Activated CD4-positive, alpha-beta T cell treated with anti-CD3 and anti-CD28 coated beads, Interleukin-2, Interleukin-4, amounts not matched to agents 100 ng/mL and 50 ng/mL, durations not matched to agents 16 hours and 8 hours (primary cell): ENCODE data around the gene ZDHHC4.
"Not testable (repeated sequence)": the region's sequence is repeated elsewhere in the genome, so short reads cannot be mapped to it uniquely, and the experiment has no call there.

Experiments used
- DNase-seq: peaks from one replicate; pipeline ENCODE4 v3.0.0-alpha.2; 2020; ENCODE audit warnings: low spot score

The ZDHHC4 gene

DNA sequence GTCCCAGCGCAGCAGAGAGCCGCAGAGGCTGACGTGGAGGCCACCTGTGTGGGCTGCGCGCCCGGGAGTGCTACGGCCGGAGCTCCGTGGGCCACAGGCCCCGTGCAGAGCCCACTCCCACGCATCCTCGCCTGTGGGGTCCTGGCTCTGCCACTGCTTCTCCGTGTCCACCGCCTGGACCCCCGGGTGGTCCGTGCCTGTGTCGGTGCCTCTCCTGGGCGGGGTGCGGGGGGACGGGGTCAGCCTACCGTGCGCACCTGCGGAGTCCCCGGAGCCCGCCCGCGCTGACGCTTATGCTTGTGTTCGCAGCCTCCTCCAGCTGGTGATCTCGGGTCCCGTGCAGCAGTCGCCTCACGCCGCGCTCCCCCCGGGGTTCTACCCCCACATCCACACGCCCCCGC, 30.4 kb downstream of the ZDHHC4 start:
- DNase-seq: no peak

DNA sequence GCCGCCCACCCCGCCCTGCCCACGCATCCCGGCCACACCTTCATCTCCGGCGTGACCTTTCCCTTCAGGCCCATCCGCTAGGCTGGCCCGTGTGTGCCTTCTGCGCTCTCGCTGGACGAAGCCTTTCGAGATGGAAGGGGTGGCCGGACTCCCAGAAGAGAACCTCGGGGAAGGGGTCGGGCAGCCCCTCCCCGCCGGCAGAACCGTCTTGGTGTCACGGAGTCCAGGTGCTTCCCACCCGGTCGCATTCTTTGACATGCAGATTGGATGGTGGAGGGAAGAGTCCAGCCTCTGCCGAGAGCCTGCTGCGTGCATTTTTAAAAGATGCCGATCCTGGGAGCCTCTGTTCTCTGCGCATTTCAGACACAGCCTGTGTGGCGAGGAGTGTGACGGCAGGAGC, 30.8 kb downstream of the ZDHHC4 start:
- DNase-seq: no peak

GRCh38 chr7:6608794-6609193, 31.5 kb downstream of the ZDHHC4 start:
- no peak for DNase-seq

- no peak for DNase-seq
These were observed 35.6 kb downstream of the ZDHHC4 start for GRCh38 chr7:6612819-6613218.

GRCh38 chr7:6613706-6614105, 36.5 kb downstream of the ZDHHC4 start:
- no peak for DNase-seq

DNA sequence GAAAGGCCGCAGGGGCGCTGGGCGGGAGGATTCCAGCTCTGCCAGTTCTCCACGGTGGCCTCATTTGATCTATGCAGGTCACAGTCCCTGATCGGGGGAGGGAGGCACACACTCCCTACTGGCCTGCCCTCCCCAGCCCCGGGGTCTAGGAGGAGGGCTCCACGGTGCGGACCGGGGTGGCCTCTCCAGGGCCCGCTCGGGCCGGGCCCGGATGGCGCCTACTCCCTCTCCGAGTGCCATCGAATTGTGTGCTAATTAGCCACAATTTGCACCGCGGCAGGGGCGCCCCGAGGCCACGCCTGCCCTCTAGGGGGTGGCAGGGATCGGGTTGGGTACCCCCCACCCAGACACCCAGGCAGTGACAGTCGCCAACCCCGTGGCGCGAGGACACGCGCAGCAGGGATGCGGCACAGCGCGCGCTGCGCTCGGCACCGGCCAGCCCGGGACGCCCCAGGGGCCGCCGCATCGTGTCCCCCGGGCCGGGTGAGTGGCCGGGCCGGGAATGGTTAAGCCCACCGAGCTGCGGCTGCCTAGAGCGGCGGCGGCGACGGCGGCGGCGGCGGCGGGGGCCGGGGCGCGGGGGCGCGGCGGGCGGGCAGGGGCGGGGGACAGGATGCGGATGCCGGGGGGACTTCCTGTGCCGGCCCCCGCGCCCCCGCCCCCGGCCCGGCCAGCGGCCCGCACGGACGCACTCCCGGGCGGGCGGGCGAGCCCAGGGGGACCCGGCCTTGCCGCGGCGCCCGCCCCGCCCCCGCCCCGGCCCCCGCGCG, 37.9 kb downstream of the ZDHHC4 start, which contains the start of gene ZNF853:
Gene ZNF853, plus strand, starts transcription at position 658 of the 770 bp plus-strand sequence. CDS start 565 bp downstream, outside the sequence.
- DNase-seq: no peak

GRCh38 chr7:6615723-6616555, 38.7 kb downstream of the ZDHHC4 start:
- DNase-seq: no peak

GRCh38 chr7:6616854-6617643, 39.8 kb downstream of the ZDHHC4 start:
- no peak for DNase-seq

DNA sequence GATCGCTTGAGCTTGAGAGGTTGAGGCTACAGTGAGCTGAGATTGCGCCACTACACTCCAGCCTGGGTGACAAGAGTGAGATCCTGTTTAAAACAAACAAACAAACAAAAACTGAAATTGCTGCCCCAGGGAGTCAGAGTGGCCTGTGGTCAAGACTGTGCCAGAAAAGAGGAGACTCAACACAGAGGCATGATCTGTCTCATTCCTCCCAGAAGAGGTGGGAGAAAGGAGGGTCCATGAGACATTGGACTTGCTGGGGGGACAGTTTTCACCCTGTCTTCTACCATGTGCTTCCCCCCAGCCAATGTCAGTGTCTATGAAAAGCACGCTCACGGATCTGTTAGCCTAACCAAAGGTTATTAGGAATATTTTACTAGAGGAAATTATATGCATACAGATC, 41.4 kb downstream of the ZDHHC4 start:
- DNase-seq: no peak

- no peak for DNase-seq
These were observed 42.7 kb downstream of the ZDHHC4 start for GRCh38 chr7:6619961-6620360.

- no peak for DNase-seq
These were observed 44.2 kb downstream of the ZDHHC4 start for GRCh38 chr7:6621195-6622133.

GRCh38 chr7:6622134-6622710, 45.0 kb downstream of the ZDHHC4 start:
- no peak for DNase-seq

DNA sequence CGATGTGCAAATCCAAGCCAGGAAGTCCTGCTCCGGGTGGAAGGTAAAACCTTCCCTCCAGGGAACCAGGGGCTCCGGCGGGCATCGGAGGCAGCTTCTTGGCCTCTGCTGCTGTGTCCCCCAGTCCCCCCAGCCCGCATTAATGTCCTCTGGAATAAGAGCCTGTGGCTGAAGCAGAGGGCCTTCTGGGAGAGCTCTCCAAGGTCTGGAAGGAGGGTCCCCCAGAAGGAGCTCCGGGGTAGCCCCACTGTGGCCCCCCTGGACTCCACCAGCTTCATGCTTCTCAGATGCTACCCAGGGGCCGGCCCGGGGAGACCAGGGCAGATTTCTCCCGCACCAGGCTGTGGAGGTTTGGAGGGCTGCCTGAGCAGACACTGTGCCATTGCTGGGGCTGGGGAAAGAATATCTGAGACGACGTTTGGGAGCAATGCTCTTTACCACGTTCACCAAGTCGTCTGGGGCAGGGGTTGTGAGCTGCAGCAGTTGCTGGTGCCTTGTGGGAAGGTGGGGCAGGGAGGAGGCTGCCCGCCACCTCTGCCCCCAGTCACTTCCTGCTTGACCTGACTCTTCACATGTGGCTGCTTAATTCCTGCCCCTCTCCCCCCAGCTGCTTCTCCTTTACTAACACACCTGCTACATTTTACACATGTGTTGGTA, 46.5 kb downstream of the ZDHHC4 start:
- no peak for DNase-seq

DNA sequence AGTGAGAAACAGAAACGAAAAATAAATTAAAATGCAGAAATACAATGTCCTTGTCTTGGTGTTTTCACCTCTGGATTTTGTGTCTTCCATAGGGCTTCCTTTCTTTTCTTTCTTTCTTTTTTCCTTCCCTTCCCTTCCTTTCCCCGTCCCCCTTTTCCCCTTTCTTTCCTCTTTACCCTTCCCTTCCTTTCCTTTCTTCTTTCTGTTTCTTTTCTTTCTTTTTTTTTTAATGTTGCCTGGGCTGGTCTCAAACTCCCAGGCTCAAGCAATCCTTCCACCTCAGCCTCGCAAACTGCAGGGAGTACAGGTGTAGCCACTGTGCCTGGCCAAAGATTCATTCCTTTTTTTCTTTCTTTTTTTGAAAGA, 47.0 kb downstream of the ZDHHC4 start:
- DNase-seq: no peak

- DNase-seq: no peak
These were observed 50.8 kb downstream of the ZDHHC4 start for GRCh38 chr7:6628045-6628444.

DNA sequence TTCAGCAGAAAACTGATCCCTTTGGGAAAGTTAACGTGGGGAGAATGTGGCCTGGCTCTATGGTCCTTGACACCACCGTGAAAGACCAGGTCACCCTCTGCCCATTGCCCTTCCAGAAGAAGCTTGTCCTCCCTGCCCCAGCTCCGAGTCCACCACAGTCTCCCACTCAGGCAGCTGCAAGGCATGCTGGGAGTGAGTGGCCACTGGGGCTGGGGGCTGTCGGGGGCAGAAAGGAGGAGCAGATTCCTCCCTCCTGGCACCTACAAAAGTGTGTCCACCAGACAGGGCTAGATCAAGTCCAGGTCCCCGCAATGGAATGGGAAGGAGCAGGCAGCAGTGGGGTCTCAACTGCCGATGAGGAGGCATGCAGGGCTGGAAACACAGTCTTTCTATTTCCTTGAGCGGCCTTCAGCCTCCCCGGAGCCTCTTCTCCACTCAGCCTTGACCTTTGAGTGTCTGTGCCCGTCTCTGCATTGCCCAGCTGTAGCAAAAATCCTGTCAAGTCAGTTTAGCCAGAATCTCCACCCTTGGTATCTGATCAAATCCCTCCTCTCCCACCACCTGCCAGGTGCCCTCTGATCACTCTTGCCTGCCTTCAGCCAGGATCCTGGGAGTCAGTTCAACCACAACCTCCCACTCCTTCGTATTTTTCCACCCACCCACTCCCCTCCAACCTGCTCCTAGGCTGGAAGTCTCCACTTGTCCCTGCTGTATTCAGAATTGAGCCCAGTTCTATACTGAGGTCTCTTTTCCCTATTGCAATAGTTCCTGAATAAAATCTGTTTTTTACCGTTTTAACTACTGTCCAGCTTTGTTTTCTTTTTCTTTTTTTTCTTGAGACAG, 53.0 kb downstream of the ZDHHC4 start:
- DNase-seq: no peak

DNA sequence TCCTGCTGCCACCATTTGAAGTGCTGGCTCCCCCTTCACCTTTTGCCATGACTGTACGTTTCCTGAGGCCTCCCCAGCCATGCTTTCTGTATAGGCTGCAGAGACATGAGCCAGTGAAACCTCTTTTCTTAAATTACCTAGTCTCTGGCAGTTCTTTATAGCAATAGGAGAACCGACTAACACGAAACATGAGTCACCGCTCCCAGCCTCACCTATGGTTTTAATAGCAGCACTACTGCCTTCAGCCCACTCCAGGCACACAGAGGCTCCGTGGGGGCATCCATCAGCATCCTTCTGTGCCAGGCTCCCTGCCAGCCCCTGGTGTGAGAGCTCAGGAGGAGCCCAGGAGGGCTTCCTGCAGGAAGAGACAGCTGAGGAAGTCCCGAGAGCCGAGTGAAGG, 54.4 kb downstream of the ZDHHC4 start:
- no peak for DNase-seq

- no peak for DNase-seq
These were observed 56.8 kb downstream of the ZDHHC4 start for GRCh38 chr7:6634021-6634420.

DNA sequence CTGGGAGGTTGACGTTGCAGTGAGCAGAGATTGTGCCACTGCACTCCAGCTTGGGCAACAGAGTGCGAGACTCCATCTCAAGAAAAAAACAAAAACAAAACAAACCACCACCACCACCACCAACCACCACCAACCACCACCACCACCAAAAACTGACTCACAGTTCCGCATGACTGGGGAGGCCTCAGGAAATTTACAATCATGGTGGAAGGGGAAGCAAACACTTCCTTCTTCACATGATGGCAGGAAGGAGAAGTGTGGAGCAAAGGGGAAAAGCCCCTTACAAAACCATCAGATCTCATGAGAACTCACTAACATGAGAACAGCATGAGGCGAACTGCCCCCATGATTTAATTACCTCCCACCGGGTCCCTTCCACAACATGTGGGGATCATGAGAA, 57.7 kb downstream of the ZDHHC4 start:
- not testable (repeated sequence) for DNase-seq
